NB4 (cell line): ENCODE data around the gene APOA4.

Experiments used
- DNase-seq: peaks from one replicate; pipeline ENCODE4 v3.0.0; 2010; ENCODE audit warnings: low read depth
- H3K4me3 ChIP-seq: one replicate; pipeline ENCODE4 v1.5.1; 2011; ENCODE audit warnings: mild to moderate bottlenecking, low read depth, low read length, moderate library complexity
- MYC ChIP-seq: IDR thresholded peaks from 2 replicates; pipeline ENCODE4 v1.6.1; 2011; ENCODE audit warnings: low read depth, low read length
- POLR2A ChIP-seq: IDR thresholded peaks from 2 replicates; pipeline ENCODE4 v1.6.1; 2011; ENCODE audit warnings: mild to moderate bottlenecking; ENCODE audit not compliant: insufficient read length; ENCODE audit errors: extremely low read depth
- TF ChIP-seq, protein P1 (sequence below): IDR thresholded peaks from one replicate; pipeline ENCODE4 v1.5.1; 2012; ENCODE audit warnings: low read depth, low read length
- TF ChIP-seq, protein P2 (sequence below): IDR thresholded peaks from 2 replicates; pipeline ENCODE4 v1.6.1; 2011; ENCODE audit warnings: low read depth, low read length

APOA4 gene

DNA sequence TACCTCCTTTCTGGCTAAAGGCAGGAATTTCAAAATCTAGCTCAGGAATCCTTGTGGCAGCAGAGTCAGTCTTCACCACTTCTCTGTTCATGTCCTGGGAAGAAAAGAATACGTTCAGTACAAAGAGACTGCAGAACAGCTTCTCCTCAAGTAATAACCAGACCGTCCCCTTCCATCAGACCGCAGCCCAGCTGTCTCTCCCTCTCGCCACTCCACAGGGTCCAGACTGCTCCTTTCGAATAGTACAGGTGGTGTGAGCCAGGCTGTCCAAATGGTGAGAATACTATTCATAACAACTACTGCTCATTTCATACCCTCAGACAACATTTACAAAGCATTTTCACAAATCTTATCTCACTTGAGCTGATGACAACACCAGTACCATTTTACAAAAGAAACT is 36.1 kb downstream of the APOA4 start:
- DNase-seq: no peak
- peak overlapping the region; percentile 98 for H3K4me3 ChIP-seq
- TF ChIP-seq POLR2A: no peak
- TF ChIP-seq, protein P1, sequence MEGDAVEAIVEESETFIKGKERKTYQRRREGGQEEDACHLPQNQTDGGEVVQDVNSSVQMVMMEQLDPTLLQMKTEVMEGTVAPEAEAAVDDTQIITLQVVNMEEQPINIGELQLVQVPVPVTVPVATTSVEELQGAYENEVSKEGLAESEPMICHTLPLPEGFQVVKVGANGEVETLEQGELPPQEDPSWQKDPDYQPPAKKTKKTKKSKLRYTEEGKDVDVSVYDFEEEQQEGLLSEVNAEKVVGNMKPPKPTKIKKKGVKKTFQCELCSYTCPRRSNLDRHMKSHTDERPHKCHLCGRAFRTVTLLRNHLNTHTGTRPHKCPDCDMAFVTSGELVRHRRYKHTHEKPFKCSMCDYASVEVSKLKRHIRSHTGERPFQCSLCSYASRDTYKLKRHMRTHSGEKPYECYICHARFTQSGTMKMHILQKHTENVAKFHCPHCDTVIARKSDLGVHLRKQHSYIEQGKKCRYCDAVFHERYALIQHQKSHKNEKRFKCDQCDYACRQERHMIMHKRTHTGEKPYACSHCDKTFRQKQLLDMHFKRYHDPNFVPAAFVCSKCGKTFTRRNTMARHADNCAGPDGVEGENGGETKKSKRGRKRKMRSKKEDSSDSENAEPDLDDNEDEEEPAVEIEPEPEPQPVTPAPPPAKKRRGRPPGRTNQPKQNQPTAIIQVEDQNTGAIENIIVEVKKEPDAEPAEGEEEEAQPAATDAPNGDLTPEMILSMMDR: no peak
- TF ChIP-seq MYC: no peak
- TF ChIP-seq, protein P2, sequence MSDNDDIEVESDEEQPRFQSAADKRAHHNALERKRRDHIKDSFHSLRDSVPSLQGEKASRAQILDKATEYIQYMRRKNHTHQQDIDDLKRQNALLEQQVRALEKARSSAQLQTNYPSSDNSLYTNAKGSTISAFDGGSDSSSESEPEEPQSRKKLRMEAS: no peak

DNA sequence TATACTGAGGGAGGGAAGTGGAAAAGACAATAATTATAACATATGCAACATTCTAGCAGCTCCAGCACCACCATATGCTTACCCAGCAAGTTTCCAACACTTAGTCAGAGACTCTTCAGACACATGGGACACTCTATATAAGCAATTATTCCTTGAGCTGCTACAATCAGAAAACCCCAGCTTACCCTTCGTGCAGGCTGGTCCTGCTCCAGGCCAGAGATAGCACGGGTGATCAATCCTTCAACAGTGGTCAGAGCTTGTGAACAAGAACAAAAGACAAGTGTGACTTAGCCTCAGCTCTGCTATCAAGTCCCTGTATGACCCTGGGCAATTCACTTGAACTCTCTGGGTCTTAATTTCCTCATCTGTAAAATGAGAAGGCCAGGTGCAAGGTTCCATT is 36.8 kb downstream of the APOA4 start:
- TF ChIP-seq, protein P2: no peak
- TF ChIP-seq, protein P1: no peak
- no peak for TF ChIP-seq MYC
- no peak for DNase-seq
- peak overlapping the region; percentile 98 for H3K4me3 ChIP-seq

- DNase-seq: no peak
- TF ChIP-seq MYC: no peak
- TF ChIP-seq, protein P1: no peak
- TF ChIP-seq POLR2A: no peak
- TF ChIP-seq, protein P2: no peak
- no peak overlapping the region for H3K4me3 ChIP-seq
Measured at GRCh38 chr11:116782728-116783127, 40.4 kb downstream of the APOA4 start.

- H3K4me3 ChIP-seq: no peak overlapping the region
- TF ChIP-seq, protein P1: no peak
- no peak for TF ChIP-seq MYC
- no peak for TF ChIP-seq POLR2A
- TF ChIP-seq, protein P2: no peak
- no peak for DNase-seq
Measured at GRCh38 chr11:116778556-116778955, 44.5 kb downstream of the APOA4 start.

DNA sequence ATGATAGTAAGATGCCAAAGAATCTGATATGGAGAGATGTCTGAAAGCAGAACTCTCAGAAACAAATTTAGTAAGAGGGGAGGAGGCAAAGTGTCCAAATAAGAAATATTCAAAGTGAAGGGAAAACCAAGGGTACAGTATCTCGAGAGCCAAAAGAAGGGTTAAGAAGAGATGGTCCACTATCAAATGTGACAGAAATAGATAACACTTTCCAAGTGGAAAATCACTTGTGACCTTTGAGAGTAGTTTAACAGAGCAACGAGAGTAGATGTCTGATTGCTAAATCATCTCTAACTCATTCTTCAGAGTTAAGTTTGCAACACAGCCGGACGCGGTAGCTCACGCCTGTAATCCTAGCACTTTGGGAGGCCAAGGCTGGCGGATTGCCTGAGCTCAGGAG is 46.0 kb downstream of the APOA4 start:
- H3K4me3 ChIP-seq: no peak overlapping the region
- TF ChIP-seq MYC: no peak
- TF ChIP-seq, protein P2: no peak
- TF ChIP-seq, protein P1: no peak
- TF ChIP-seq POLR2A: no peak
- DNase-seq: no peak

GRCh38 chr11:116776522-116776984 is 46.6 kb downstream of the APOA4 start:
- TF ChIP-seq POLR2A (no peak), MYC (no peak)
- TF ChIP-seq, protein P2: no peak
- TF ChIP-seq, protein P1: no peak
- DNase-seq: no peak
- H3K4me3 ChIP-seq: no peak overlapping the region
